OCI-LY7 (cell line): ENCODE results near the gene CUX1. TPM values are rescaled to one million over a fixed set of nuclear protein-coding genes. Genes with fewer than 3 reads are reported as not detected.

Source experiments
- BruUV-seq: library from RNA; stranded (reverse); fragments of 400-500 nt; replicated peaks from 2 replicates; lab custom pipeline; 2021; lab: Mats Ljungman, UMichigan
- CTCF ChIA-PET: fragments of 300-600 bp; sonication (Branson Sonifier 250); formaldehyde crosslinking; loops from one replicate; lab custom pipeline; 2022; ENCODE audit warnings: antibody characterized with exemption; ENCODE audit not compliant: unreplicated experiment; lab: Charles Lee
- POLR2A ChIA-PET: fragments of 300-600 bp; sonication (Branson Sonifier 250); formaldehyde crosslinking; loops from one replicate; lab custom pipeline; 2022; ENCODE audit warnings: antibody characterized with exemption; lab: Charles Lee
- DNase-seq: peaks from one replicate; pipeline ENCODE4 v3.0.0-alpha.2; 2015; ENCODE audit warnings: low spot score
- H2AFZ ChIP-seq: fragments of 200-600 bp; sonication (generic), shearing (Covaris generic); 2 replicates; pipeline ENCODE4 v1.6.1; 2014; ENCODE audit warnings: mild to moderate bottlenecking, antibody characterized with exemption, low read length, moderate library complexity
- H3K27ac ChIP-seq: fragments of 200-600 bp; sonication (generic); 2 replicates; pipeline ENCODE4 v1.5.1; 2014; ENCODE audit warnings: mixed run types, low read depth, mild to moderate bottlenecking, moderate library complexity, low read length, inconsistent platforms; ENCODE audit not compliant: poor library complexity, severe bottlenecking
- H3K36me3 ChIP-seq: fragments of 200-600 bp; sonication (generic); 2 replicates; pipeline ENCODE4 v1.6.1; 2014; ENCODE audit warnings: mild to moderate bottlenecking, antibody characterized with exemption, low read length, moderate library complexity, mixed read lengths; ENCODE audit not compliant: insufficient read depth
- H3K4me1 ChIP-seq: fragments of 200-600 bp; sonication (generic); 2 replicates; pipeline ENCODE4 v1.5.1; 2014; ENCODE audit warnings: mild to moderate bottlenecking, low read length; ENCODE audit not compliant: insufficient read depth, poor library complexity, severe bottlenecking
- H3K4me2 ChIP-seq: fragments of 200-600 bp; sonication (generic); 2 replicates; pipeline ENCODE4 v1.6.1; 2014; ENCODE audit warnings: mild to moderate bottlenecking, low read length
- H3K4me3 ChIP-seq: fragments of 200-600 bp; sonication (generic); 2 replicates; pipeline ENCODE4 v1.5.1; 2014; ENCODE audit warnings: mild to moderate bottlenecking, low read depth, low read length; ENCODE audit not compliant: poor library complexity, severe bottlenecking
- H3K79me2 ChIP-seq: fragments of 200-600 bp; sonication (generic); 2 replicates; pipeline ENCODE4 v1.6.1; 2016; ENCODE audit warnings: low read depth, mild to moderate bottlenecking, low read length, moderate library complexity, mixed read lengths; ENCODE audit not compliant: insufficient read depth
- H3K9me2 ChIP-seq: fragments of 200-600 bp; sonication (generic); 2 replicates; pipeline ENCODE4 v1.6.1; 2016; ENCODE audit warnings: mild to moderate bottlenecking, low read length, mixed read lengths; ENCODE audit not compliant: insufficient read depth
- H3K9me3 ChIP-seq: fragments of 200-600 bp; sonication (generic); 2 replicates; pipeline ENCODE4 v1.6.1; 2014; ENCODE audit warnings: mild to moderate bottlenecking, mixed run types, low read length, mixed read lengths
- H4K20me1 ChIP-seq: fragments of 200-600 bp; sonication (generic); 2 replicates; pipeline ENCODE4 v1.6.1; 2014; ENCODE audit warnings: mild to moderate bottlenecking, antibody characterized with exemption, low read length, moderate library complexity, mixed read lengths; ENCODE audit not compliant: insufficient read depth
- CTCF ChIP-seq: fragments of 200-600 bp; sonication (generic); conservative IDR thresholded peaks from 2 replicates; pipeline ENCODE4 v1.5.1; 2014; ENCODE audit warnings: mild to moderate bottlenecking, antibody characterized with exemption, low read length, moderate library complexity, mixed read lengths
- EZH2phosphoT487 ChIP-seq: fragments of 200-600 bp; sonication (generic); IDR thresholded peaks from 2 replicates; pipeline ENCODE4 v1.6.1; 2018; ENCODE audit warnings: low read depth, borderline replicate concordance, mild to moderate bottlenecking, mixed run types, antibody characterized with exemption, low read length, moderate library complexity, mixed read lengths
- intact Hi-C: fragments of 100-400 bp; cut with micrococcal nuclease; formaldehyde crosslinking; loops from one replicate; pipeline ENCODE4 v1.10.0; 2022; ENCODE audit not compliant: unreplicated experiment
- total RNA-seq, 2 experiments: library from RNA; depleted of rRNA in 1 of 2; stranded (reverse); fragments of >200 nt in 1 of 2; shearing (Covaris generic) in 1 of 2; gene quantifications; 2 replicates each; pipeline ENCODE4 v1.2.3, GENCODE V29; 2014 to 2022

Gene CUX1
- total RNA-seq, 2 experiments from 2014 or later, result 143 to 199 TPM

- Histone ChIP-seq H3K79me2 (peaks cover 85% of the 10 kb centered on the region), H3K9me2 (no peaks in the 10 kb centered on the region), H3K4me1 (peaks cover 52% of the 10 kb centered on the region), H3K9me3 (no peaks in the 10 kb centered on the region), H4K20me1 (no peaks in the 10 kb centered on the region), H2AFZ (no peak overlapping the region), H3K36me3 (peaks cover 67% of the 10 kb centered on the region), H3K4me3 (no peak overlapping the region), H3K4me2 (peak overlapping the region; percentile 15; the same call in 1 of the 2 replicates), H3K27ac (peak overlapping the region; percentile 25)
- no peak for DNase-seq
- no TSS peak for BruUV-seq
- intact Hi-C loops, result no loop called here
- TF ChIP-seq EZH2phosphoT487 (no peak), CTCF (no peak)
- CTCF ChIA-PET, result no interaction called here
- POLR2A ChIA-PET, result interaction anchor here (1.0 to 3.3 kb wide), 3 partner anchors 11 to 43 kb away, joined by 3 to 14 read pairs (median 13); no protein-coding TSS in a partner anchor
These were observed 157.6 kb downstream of the CUX1 start for GRCh38 chr7:101975046-101975445.

- TSS peak; percentile 26 for BruUV-seq
- Histone ChIP-seq H3K79me2 (peaks cover 85% of the 10 kb centered on the region), H3K4me1 (peaks cover 54% of the 10 kb centered on the region)
These were observed 159.0 kb downstream of the CUX1 start for GRCh38 chr7:101976411-101976810.

More at GRCh38 chr7:101976411-101976810, 159.0 kb downstream of the CUX1 start:
- TF ChIP-seq CTCF (no peak), EZH2phosphoT487 (no peak)
- no peaks in the 10 kb centered on the region for H3K9me3 ChIP-seq
- H3K36me3 ChIP-seq, result peaks cover 68% of the 10 kb centered on the region
- ChIA-PET POLR2A (interaction anchor here (0.6 to 3.3 kb wide), 8 partner anchors 9 to 308 kb away, joined by 3 to 14 read pairs (median 4); no protein-coding TSS in a partner anchor), CTCF (no interaction called here)
- H2AFZ ChIP-seq, result no peak overlapping the region
- no peak overlapping the region for H3K4me2 ChIP-seq
- no peak overlapping the region for H3K4me3 ChIP-seq
- DNase-seq, result no peak
- intact Hi-C loops, result no loop called here
- H3K27ac ChIP-seq, result peak overlapping the region; percentile 25
- H3K9me2 ChIP-seq, result no peaks in the 10 kb centered on the region
- H4K20me1 ChIP-seq, result no peaks in the 10 kb centered on the region
